ENCODE measurements around the gene TMEM214.

The TMEM214 gene

DNA sequence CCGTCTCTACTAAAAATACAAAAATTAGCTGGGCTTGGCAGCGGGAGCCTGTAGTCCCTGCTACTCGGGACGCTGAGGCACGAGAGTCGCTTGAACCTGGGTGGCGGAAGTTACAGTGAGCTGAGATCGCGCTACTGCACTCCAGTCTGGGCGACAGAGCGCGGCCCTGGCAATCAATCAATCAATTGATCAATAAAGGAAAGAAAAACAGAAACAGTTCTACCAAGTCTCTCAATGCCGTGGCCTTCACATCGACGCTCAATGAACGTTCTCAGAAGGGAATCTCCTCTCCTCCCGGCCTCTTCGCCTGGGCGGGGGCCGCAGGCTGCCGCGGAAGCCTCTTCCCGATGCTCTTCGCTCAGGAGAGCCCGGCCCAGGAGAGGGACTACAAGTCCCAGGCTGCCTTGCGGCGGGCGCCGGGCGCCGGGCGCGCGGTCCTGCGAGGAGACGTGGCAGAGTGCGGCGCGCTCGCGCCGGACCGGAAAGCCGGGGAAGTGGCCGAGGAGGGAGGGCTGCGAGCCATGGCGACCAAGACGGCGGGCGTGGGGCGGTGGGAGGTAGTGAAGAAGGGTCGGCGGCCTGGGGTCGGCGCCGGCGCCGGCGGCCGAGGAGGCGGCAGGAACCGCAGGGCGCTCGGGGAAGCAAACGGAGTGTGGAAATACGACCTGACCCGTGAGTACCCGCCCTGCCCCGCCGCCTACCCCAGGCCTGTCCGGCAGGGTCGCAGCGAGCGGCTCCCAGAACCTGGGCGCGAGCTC lies at the start of gene TMEM214:
TMEM214 (plus strand) TSS at position 471 of the 758 bp plus-strand sequence; CDS start at position 522, 51 bp downstream.
- no peak within 1 kb of the TSS for H3K27ac ChIP-seq (ENCODE audit: low read length)

DNA sequence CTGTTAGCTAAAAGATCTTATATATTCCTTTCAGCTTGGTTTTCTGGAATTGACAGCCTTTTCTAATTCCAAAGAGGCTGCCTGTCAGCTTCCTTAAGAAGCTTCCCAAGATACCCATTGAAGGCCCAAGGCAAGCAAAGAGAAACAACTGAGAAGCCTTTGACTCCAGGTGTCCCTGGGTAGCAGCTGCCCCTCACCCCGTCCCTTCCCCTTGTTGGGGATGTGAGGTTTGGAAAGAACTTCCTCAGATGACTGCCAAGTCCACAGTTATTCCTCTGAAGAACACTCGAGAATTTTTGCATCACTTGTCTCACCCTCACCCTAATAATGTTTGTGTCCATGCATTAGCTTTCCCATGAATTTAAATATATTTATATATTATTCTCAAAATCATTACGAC lies 49.0 kb upstream of the TMEM214 start:
- no peak overlapping the region for H3K27ac ChIP-seq (ENCODE audit: low read length)
- no peak overlapping the region for H3K9ac ChIP-seq (ENCODE audit: low read length)
- H3K9me3 ChIP-seq (ENCODE audit: control insufficient read depth, low read depth, low read length), result no peaks in the 10 kb centered on the region

More for the DNA sequence above, at the start of gene TMEM214:
- Histone ChIP-seq H3K9ac (ENCODE audit: low read length) (peak within 1 kb of the TSS; percentile 63), H3K36me3 (ENCODE audit: control insufficient read depth, low read depth, low read length) (peaks cover 23% of the 10 kb centered on the region), H3K4me3 (ENCODE audit: low read length) (peak within 1 kb of the TSS; percentile 94), H3K9me3 (ENCODE audit: control insufficient read depth, low read depth, low read length) (no peaks in the 10 kb centered on the region), H3K4me1 (ENCODE audit: control insufficient read depth, low read depth, low read length) (peaks cover 4% of the 10 kb centered on the region), H3K27me3 (ENCODE audit: control insufficient read depth, insufficient read depth, low read length) (no peaks in the 10 kb centered on the region)

DNA sequence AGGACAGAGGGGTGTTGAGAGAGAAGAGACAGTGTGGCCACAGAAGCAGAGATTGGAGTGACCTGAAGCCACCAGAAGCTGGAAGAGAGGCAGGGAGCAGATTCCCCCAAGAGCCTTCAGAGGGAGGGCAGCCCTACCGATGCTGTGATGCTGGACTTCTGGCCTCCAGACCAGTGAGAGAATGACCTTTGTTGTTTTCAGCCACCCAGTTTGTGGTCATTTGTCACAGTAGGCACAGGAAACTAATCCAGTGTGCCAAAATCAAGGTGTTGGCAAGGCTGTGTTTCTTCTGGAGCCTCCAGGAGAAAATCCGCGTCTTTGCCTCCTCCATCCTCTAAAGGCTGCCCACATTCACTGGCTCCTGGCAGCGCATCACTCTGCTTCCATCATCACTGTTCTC lies 47.0 kb upstream of the TMEM214 start:
- H3K4me1 ChIP-seq (ENCODE audit: control insufficient read depth, low read depth, low read length), result no peaks in the 10 kb centered on the region
- no peak overlapping the region for H3K9ac ChIP-seq (ENCODE audit: low read length)
- H3K4me3 ChIP-seq (ENCODE audit: low read length), result no peak overlapping the region
- H3K36me3 ChIP-seq (ENCODE audit: control insufficient read depth, low read depth, low read length), result no peaks in the 10 kb centered on the region
- H3K9me3 ChIP-seq (ENCODE audit: control insufficient read depth, low read depth, low read length), result no peaks in the 10 kb centered on the region
- no peaks in the 10 kb centered on the region for H3K27me3 ChIP-seq (ENCODE audit: control insufficient read depth, insufficient read depth, low read length)
- H3K27ac ChIP-seq (ENCODE audit: low read length), result no peak overlapping the region

More for the DNA sequence above, 49.0 kb upstream of the TMEM214 start:
- no peaks in the 10 kb centered on the region for H3K36me3 ChIP-seq (ENCODE audit: control insufficient read depth, low read depth, low read length)
- no peaks in the 10 kb centered on the region for H3K4me1 ChIP-seq (ENCODE audit: control insufficient read depth, low read depth, low read length)
- H3K4me3 ChIP-seq (ENCODE audit: low read length), result no peak overlapping the region
- no peaks in the 10 kb centered on the region for H3K27me3 ChIP-seq (ENCODE audit: control insufficient read depth, insufficient read depth, low read length)

DNA sequence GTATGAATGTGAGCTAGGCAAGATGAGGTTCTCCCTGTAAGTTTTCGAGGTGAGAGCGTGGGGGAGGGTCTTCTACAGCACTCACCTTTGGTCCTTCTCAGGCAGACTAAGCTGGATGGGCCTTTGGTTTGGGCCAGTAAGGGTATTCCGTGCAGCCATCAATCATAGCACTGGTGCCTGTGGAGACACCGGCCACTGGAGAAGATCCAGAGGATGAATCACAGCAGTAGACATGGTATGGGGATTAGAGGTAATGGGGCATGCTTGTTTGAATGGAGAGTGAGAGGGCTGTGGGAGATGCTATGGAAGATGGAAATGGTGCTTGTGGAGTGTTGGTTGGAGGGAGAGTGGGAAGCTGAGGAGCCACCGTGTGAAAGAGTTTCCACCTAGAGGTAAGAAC lies 46.2 kb upstream of the TMEM214 start:
- Histone ChIP-seq H3K9ac (ENCODE audit: low read length) (no peak overlapping the region), H3K4me1 (ENCODE audit: control insufficient read depth, low read depth, low read length) (no peaks in the 10 kb centered on the region), H3K4me3 (ENCODE audit: low read length) (no peak overlapping the region), H3K27me3 (ENCODE audit: control insufficient read depth, insufficient read depth, low read length) (no peaks in the 10 kb centered on the region), H3K36me3 (ENCODE audit: control insufficient read depth, low read depth, low read length) (no peaks in the 10 kb centered on the region), H3K27ac (ENCODE audit: low read length) (no peak overlapping the region), H3K9me3 (ENCODE audit: control insufficient read depth, low read depth, low read length) (no peaks in the 10 kb centered on the region)

DNA sequence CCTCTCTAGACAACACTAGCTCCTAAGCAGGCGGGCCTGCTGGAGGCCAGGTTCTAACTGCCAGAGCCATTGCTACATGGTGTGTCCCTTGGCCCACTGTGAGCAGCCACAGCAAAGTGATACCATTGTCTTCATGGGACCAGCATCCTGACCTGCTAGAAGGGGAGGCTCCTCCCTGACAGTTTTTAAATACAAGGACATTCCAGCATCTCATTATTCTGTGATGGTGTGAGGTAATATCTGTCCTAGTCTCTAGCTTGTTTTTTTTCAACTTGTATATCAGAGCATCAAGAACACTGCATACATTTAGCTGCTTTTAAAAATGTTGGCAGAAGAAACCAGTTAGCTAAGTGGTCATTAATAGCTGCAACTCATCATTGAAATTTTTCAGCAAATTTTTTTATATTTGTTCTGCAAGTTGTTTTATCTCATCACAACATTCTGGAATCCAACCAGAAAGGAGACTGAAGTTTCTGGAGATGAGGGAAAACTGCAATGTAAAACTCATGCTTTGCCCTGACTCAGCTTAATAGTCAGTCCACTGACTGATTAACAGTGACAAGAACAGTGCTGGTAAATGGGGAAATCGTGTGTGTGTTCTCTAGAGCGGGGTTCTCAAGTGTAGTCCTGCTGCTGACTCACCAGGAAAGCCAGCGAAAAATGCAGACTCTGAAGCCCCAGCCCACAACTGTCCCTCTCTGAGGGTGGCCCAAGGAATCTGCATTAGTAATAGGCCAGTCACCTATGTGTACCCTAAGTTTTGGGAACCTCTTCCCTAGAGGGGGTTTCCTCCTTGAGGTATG lies 44.5 kb upstream of the TMEM214 start:
- Histone ChIP-seq H3K9ac (ENCODE audit: low read length) (no peak overlapping the region), H3K9me3 (ENCODE audit: control insufficient read depth, low read depth, low read length) (no peaks in the 10 kb centered on the region), H3K27ac (ENCODE audit: low read length) (no peak overlapping the region), H3K27me3 (ENCODE audit: control insufficient read depth, insufficient read depth, low read length) (no peaks in the 10 kb centered on the region), H3K36me3 (ENCODE audit: control insufficient read depth, low read depth, low read length) (no peaks in the 10 kb centered on the region), H3K4me1 (ENCODE audit: control insufficient read depth, low read depth, low read length) (no peaks in the 10 kb centered on the region), H3K4me3 (ENCODE audit: low read length) (no peak overlapping the region)

- H3K27ac ChIP-seq (ENCODE audit: low read length), result no peak overlapping the region
These were observed 43.6 kb upstream of the TMEM214 start for GRCh38 chr2:26989156-26989555.

DNA sequence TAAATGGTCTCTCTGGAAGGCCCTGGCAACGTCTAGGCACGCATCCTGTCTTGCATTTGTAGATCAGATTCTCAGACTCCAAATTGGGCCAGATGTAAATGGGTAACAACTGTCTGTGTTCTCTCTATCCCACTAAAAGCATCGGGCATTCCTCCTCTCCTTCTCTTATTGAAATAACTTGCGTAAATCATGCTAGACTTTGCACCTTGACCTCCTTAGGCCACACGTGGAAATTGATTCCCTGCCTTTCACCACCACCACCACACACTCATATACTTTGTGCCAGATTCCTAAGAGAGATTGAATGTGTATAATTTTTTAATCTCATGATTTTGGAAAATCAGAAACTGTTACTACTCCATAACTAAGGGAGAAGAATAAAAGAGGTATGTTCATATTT lies 41.0 kb upstream of the TMEM214 start:
- Histone ChIP-seq H3K27ac (ENCODE audit: low read length) (no peak overlapping the region), H3K27me3 (ENCODE audit: control insufficient read depth, insufficient read depth, low read length) (no peaks in the 10 kb centered on the region), H3K9me3 (ENCODE audit: control insufficient read depth, low read depth, low read length) (no peaks in the 10 kb centered on the region), H3K9ac (ENCODE audit: low read length) (no peak overlapping the region), H3K4me1 (ENCODE audit: control insufficient read depth, low read depth, low read length) (no peaks in the 10 kb centered on the region), H3K4me3 (ENCODE audit: low read length) (no peak overlapping the region), H3K36me3 (ENCODE audit: control insufficient read depth, low read depth, low read length) (no peaks in the 10 kb centered on the region)

More at GRCh38 chr2:26989156-26989555, 43.6 kb upstream of the TMEM214 start:
- no peak overlapping the region for H3K9ac ChIP-seq (ENCODE audit: low read length)
- no peak overlapping the region for H3K4me3 ChIP-seq (ENCODE audit: low read length)
- no peaks in the 10 kb centered on the region for H3K36me3 ChIP-seq (ENCODE audit: control insufficient read depth, low read depth, low read length)
- H3K27me3 ChIP-seq (ENCODE audit: control insufficient read depth, insufficient read depth, low read length), result no peaks in the 10 kb centered on the region
- H3K4me1 ChIP-seq (ENCODE audit: control insufficient read depth, low read depth, low read length), result no peaks in the 10 kb centered on the region
- no peaks in the 10 kb centered on the region for H3K9me3 ChIP-seq (ENCODE audit: control insufficient read depth, low read depth, low read length)

GRCh38 chr2:26993768-26994167 lies 39.0 kb upstream of the TMEM214 start:
- Histone ChIP-seq H3K27ac (ENCODE audit: low read length) (no peak overlapping the region), H3K9me3 (ENCODE audit: control insufficient read depth, low read depth, low read length) (no peaks in the 10 kb centered on the region), H3K27me3 (ENCODE audit: control insufficient read depth, insufficient read depth, low read length) (no peaks in the 10 kb centered on the region), H3K4me3 (ENCODE audit: low read length) (no peak overlapping the region), H3K9ac (ENCODE audit: low read length) (no peak overlapping the region), H3K36me3 (ENCODE audit: control insufficient read depth, low read depth, low read length) (no peaks in the 10 kb centered on the region), H3K4me1 (ENCODE audit: control insufficient read depth, low read depth, low read length) (no peaks in the 10 kb centered on the region)

DNA sequence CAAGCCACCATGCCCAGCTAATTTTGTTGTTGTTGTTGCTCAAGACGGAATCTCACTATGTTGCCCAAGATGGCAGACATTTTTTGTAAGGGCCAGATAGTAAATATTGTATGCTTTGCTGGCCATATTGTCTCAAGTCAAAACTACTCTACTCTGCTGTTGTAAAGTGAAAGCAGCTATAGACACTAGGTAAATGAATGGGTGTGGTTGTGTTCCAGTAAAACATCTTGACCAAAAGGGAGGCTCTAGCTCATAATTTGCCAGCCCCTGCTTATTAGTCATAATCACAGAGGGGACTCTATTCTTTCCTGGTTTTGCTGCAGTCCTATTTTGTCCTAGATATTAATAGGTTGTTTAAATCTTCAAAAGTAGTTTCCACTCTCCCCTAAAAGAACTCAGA lies 37.8 kb upstream of the TMEM214 start:
- Histone ChIP-seq H3K36me3 (ENCODE audit: control insufficient read depth, low read depth, low read length) (no peaks in the 10 kb centered on the region), H3K9ac (ENCODE audit: low read length) (no peak overlapping the region)

DNA sequence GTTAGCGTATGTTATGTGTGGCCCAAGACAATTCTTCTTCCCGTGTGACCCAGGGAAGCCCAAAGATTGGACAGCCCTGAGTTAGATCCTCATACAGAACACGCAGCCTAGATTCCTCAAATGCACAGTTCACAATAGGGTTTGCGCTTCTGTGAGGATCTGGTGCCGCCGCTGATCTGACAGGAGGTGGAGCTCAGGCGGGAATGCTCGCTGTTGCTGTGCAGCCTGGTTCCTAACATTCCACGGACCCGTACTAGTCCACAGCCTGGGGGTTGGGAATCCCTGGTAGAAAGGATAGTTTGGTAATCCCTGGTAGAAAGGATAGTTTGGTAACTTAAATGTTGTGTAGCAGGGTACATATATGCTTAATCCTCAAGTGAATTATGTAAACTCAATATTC lies 35.4 kb upstream of the TMEM214 start:
- Histone ChIP-seq H3K4me1 (ENCODE audit: control insufficient read depth, low read depth, low read length) (no peaks in the 10 kb centered on the region), H3K9me3 (ENCODE audit: control insufficient read depth, low read depth, low read length) (no peaks in the 10 kb centered on the region), H3K9ac (ENCODE audit: low read length) (no peak overlapping the region), H3K4me3 (ENCODE audit: low read length) (no peak overlapping the region), H3K27me3 (ENCODE audit: control insufficient read depth, insufficient read depth, low read length) (no peaks in the 10 kb centered on the region), H3K36me3 (ENCODE audit: control insufficient read depth, low read depth, low read length) (no peaks in the 10 kb centered on the region), H3K27ac (ENCODE audit: low read length) (no peak overlapping the region)

More for the DNA sequence above, 37.8 kb upstream of the TMEM214 start:
- H3K27me3 ChIP-seq (ENCODE audit: control insufficient read depth, insufficient read depth, low read length), result no peaks in the 10 kb centered on the region
- no peak overlapping the region for H3K4me3 ChIP-seq (ENCODE audit: low read length)
- H3K9me3 ChIP-seq (ENCODE audit: control insufficient read depth, low read depth, low read length), result no peaks in the 10 kb centered on the region
- no peak overlapping the region for H3K27ac ChIP-seq (ENCODE audit: low read length)
- no peaks in the 10 kb centered on the region for H3K4me1 ChIP-seq (ENCODE audit: control insufficient read depth, low read depth, low read length)

- no peaks in the 10 kb centered on the region for H3K4me1 ChIP-seq (ENCODE audit: control insufficient read depth, low read depth, low read length)
- H3K9me3 ChIP-seq (ENCODE audit: control insufficient read depth, low read depth, low read length), result no peaks in the 10 kb centered on the region
- H3K4me3 ChIP-seq (ENCODE audit: low read length), result no peak overlapping the region
- no peaks in the 10 kb centered on the region for H3K27me3 ChIP-seq (ENCODE audit: control insufficient read depth, insufficient read depth, low read length)
- no peak overlapping the region for H3K27ac ChIP-seq (ENCODE audit: low read length)
- H3K36me3 ChIP-seq (ENCODE audit: control insufficient read depth, low read depth, low read length), result no peaks in the 10 kb centered on the region
- no peak overlapping the region for H3K9ac ChIP-seq (ENCODE audit: low read length)
These were observed 34.4 kb upstream of the TMEM214 start for GRCh38 chr2:26998323-26998722.

Measured in iPS-18a (cell line).